Endothelial cell of umbilical vein (primary cell): ENCODE results near the gene GATA6. TPM values are rescaled to one million over a fixed set of nuclear protein-coding genes. Genes with fewer than 3 reads are reported as not detected.

Experiments
- Bru-seq: library from RNA; stranded (reverse); fragments of 400-500 nt; gene quantifications from one replicate; lab custom pipeline; 2021; lab: Mats Ljungman, UMichigan
- BruChase-seq, 2 experiments: library from RNA; stranded (reverse); fragments of 400-500 nt; gene quantifications; one replicate each; lab custom pipeline; 2021; lab: Mats Ljungman, UMichigan
- BruUV-seq: library from RNA; stranded (reverse); fragments of 400-500 nt; replicated peaks from 2 replicates; lab custom pipeline; 2021; lab: Mats Ljungman, UMichigan
- CTCF ChIA-PET: fragments of 300-600, 350-600 bp; sonication (Branson Sonifier 250); formaldehyde crosslinking; loops from one replicate; lab custom pipeline; 2021; ENCODE audit warnings: antibody characterized with exemption, inconsistent platforms; lab: Charles Lee
- POLR2A ChIA-PET: fragments of 300-600, 350-600 bp; sonication (Branson Sonifier 250); formaldehyde crosslinking; loops from one replicate; lab custom pipeline; 2021; ENCODE audit warnings: antibody characterized with exemption, inconsistent platforms; lab: Charles Lee
- DNase-seq: peaks from one replicate; pipeline ENCODE4 v3.0.0-alpha.2; 2011; ENCODE audit warnings: low read depth, low spot score
- FAIRE-seq: peaks from 2 replicates; lab custom pipeline; 2011; peaks lifted over from hg19 to GRCh38; lab: Jason Lieb, UNC
- H2AFZ ChIP-seq: 2 replicates; pipeline ENCODE4 v1.6.0; 2012; ENCODE audit warnings: low read depth, low read length, control low read depth, inconsistent platforms
- H3K27ac ChIP-seq: 2 replicates; pipeline ENCODE4 v1.5.1; 2011; ENCODE audit warnings: low read depth, mild to moderate bottlenecking, control low read depth, low read length, moderate library complexity; ENCODE audit not compliant: insufficient read depth
- H3K27me3 ChIP-seq, 2 experiments: 2 replicates each; pipeline versions ENCODE4 v1.6.0 to v1.6.1; 2011; ENCODE audit warnings: low read length in 2 of 2, mixed read lengths in 1 of 2; ENCODE audit not compliant: control insufficient read depth in 2 of 2, insufficient read depth in 2 of 2
- H3K36me3 ChIP-seq, 2 experiments: 2 replicates in 1 of 2; 3 replicates in 1 of 2; pipeline ENCODE4 v1.5.1; 2011; ENCODE audit warnings: low read length in 2 of 2, mild to moderate bottlenecking in 1 of 2, moderate library complexity in 1 of 2; ENCODE audit not compliant: control insufficient read depth in 2 of 2, insufficient read depth in 2 of 2; ENCODE audit errors: extremely low read depth in 1 of 2
- H3K4me1 ChIP-seq: 3 replicates; pipeline ENCODE4 v1.5.1; 2011; ENCODE audit warnings: mild to moderate bottlenecking, low read length; ENCODE audit not compliant: control insufficient read depth, insufficient read depth; ENCODE audit errors: extremely low read depth
- H3K4me2 ChIP-seq: 2 replicates; pipeline ENCODE4 v1.6.1; 2011; ENCODE audit warnings: low read length, control low read depth, mixed read lengths; ENCODE audit not compliant: insufficient read depth
- H3K4me3 ChIP-seq, 3 experiments: fragments of 200-600 bp in 1 of 3; sonication (generic), shearing (Covaris generic) in 1 of 3; replicated peaks in 1 of 3; 2 replicates each; pipeline ENCODE4 v1.5.1; 2011 to 2016; ENCODE audit warnings: control low read depth in 3 of 3, low read length in 3 of 3, mild to moderate bottlenecking in 2 of 3, inconsistent platforms in 1 of 3, low read depth in 1 of 3, moderate library complexity in 1 of 3; ENCODE audit not compliant: insufficient read depth in 1 of 3
- H3K79me2 ChIP-seq: 2 replicates; pipeline ENCODE4 v1.6.0; 2012; ENCODE audit warnings: low read length, inconsistent platforms; ENCODE audit not compliant: control insufficient read depth, insufficient read depth
- H3K9ac ChIP-seq: replicated peaks from 2 replicates; pipeline ENCODE3; 2011; ENCODE audit warnings: low read length, control low read depth; ENCODE audit not compliant: insufficient read depth; ENCODE audit errors: extremely low read depth
- H3K9me1 ChIP-seq: replicated peaks from 3 replicates; pipeline ENCODE4 v1.6.0; 2011; ENCODE audit warnings: mild to moderate bottlenecking, low read length; ENCODE audit not compliant: control insufficient read depth, insufficient read depth; ENCODE audit errors: extremely low read depth
- H3K9me3 ChIP-seq: replicated peaks from 2 replicates; pipeline ENCODE4 v1.5.1; 2012; ENCODE audit warnings: low read length, inconsistent platforms; ENCODE audit not compliant: control insufficient read depth, insufficient read depth
- H4K20me1 ChIP-seq: replicated peaks from 2 replicates; pipeline ENCODE3; 2011; ENCODE audit warnings: mild to moderate bottlenecking, low read length; ENCODE audit not compliant: control insufficient read depth, insufficient read depth; ENCODE audit errors: extremely low read depth
- CTCF ChIP-seq, 2 donors: IDR thresholded peaks; 1 replicate in 1 of 2; 2 replicates in 1 of 2; pipeline ENCODE4 v1.5.1; 2011; ENCODE audit warnings: low read length in 2 of 2, mild to moderate bottlenecking in 2 of 2, moderate library complexity in 2 of 2, control low read depth in 1 of 2, inconsistent platforms in 1 of 2, low read depth in 1 of 2; ENCODE audit not compliant: insufficient read depth in 1 of 2; ENCODE audit errors: extremely low read depth in 1 of 2
- EZH2 ChIP-seq: IDR thresholded peaks from 2 replicates; pipeline ENCODE4 v1.6.1; 2012; ENCODE audit warnings: borderline replicate concordance, low read depth, mild to moderate bottlenecking, moderate library complexity, low read length, inconsistent platforms; ENCODE audit not compliant: severe bottlenecking
- FOS ChIP-seq: IDR thresholded peaks from 2 replicates; pipeline ENCODE4 v1.6.1; 2011; ENCODE audit warnings: mild to moderate bottlenecking, low read length, moderate library complexity, borderline replicate concordance; ENCODE audit not compliant: insufficient read depth
- GATA2 ChIP-seq: IDR thresholded peaks from 2 replicates; pipeline ENCODE4 v1.7.0; 2011; ENCODE audit warnings: low read depth, mild to moderate bottlenecking, moderate library complexity, mixed read lengths, low read length; ENCODE audit not compliant: insufficient read length, insufficient read depth
- JUN ChIP-seq: IDR thresholded peaks from 2 replicates; pipeline ENCODE4 v1.6.1; 2011; ENCODE audit warnings: borderline replicate concordance, low read depth; ENCODE audit not compliant: insufficient read length, insufficient read depth
- MYC ChIP-seq: IDR thresholded peaks from one replicate; pipeline ENCODE4 v1.6.1; 2011; ENCODE audit warnings: mild to moderate bottlenecking, low read depth, low read length
- POLR2A ChIP-seq: IDR thresholded peaks from 2 replicates; pipeline ENCODE4 v1.6.1; 2012; ENCODE audit warnings: low read depth, mild to moderate bottlenecking, control low read depth, low read length
- POLR2AphosphoS5 ChIP-seq: IDR thresholded peaks from 2 replicates; pipeline ENCODE4 v1.6.1; 2012; ENCODE audit warnings: low read depth, mild to moderate bottlenecking, control low read depth, low read length, moderate library complexity; ENCODE audit not compliant: insufficient read depth
- dilution Hi-C: fragments of 300-500 bp; cut with MboI; formaldehyde crosslinking; loops from one replicate; pipeline ENCODE4 v1.15.0; 2019; ENCODE audit warnings: low sequenced_read_pairs; ENCODE audit not compliant: extremely low pct_ligation_motif_present
- intact Hi-C: fragments of 100-400 bp; cut with micrococcal nuclease; formaldehyde crosslinking; loops from one replicate; pipeline ENCODE4 v1.10.0; 2022
- long read RNA-seq: library from polyadenylated mRNA; stranded (forward); transcript quantifications from one replicate; pipeline ENCODE4 v2.0.0, GENCODE V29; 2021
- polyA minus RNA-seq, 3 experiments: library from RNA; depleted of rRNA, polyadenylated mRNA; stranded (reverse); fragments of >200 nt; gene quantifications; 1 replicate in 1 of 3; 2 replicates in 2 of 3; pipeline ENCODE4 v1.2.3, GENCODE V29; 2011
- polyA plus RNA-seq, 4 experiments: library from polyadenylated mRNA; depleted of rRNA in 3 of 4; stranded (reverse) in 3 of 4; unstranded in 1 of 4; fragments of >200 nt; gene quantifications; 2 replicates each; pipeline versions ENCODE4 v1.2.1 to v1.2.3, GENCODE V29; 2011 to 2012; ENCODE audit warnings: missing spikeins in 1 of 4
- total RNA-seq: library from RNA; stranded (reverse); gene quantifications from 2 replicates; pipeline ENCODE4 v1.2.3, GENCODE V29; 2021
- TF ChIP-seq, protein P1 (sequence below): IDR thresholded peaks from 2 replicates; pipeline ENCODE4 v1.6.1; 2011; ENCODE audit not compliant: insufficient read depth, insufficient read length

The GATA6 gene
- 14.6 and 14.9 TPM in 2 replicates for total RNA-seq
- 3.9 and 4.1 TPM in 2 replicates for polyA plus RNA-seq
- 3.5 and 3.7 TPM in 2 replicates for polyA plus RNA-seq (2011; cell fraction: cytosol; rRNA removed)
- polyA plus RNA-seq (2011; cell fraction: nucleus; rRNA removed), result 7.1 and 10.1 TPM in 2 replicates
- 5.8 and 7.2 TPM in 2 replicates for polyA plus RNA-seq (2012)
- 2.7 and 3.8 TPM in 2 replicates for polyA minus RNA-seq
- polyA minus RNA-seq (2011; cell fraction: cytosol; rRNA and poly(A)+ RNA removed), result 5.7 TPM
- 13.0 and 24.8 TPM in 2 replicates for polyA minus RNA-seq (2011; cell fraction: nucleus; rRNA and poly(A)+ RNA removed)
- Bru-seq, nascent RNA, result percentile 88 among the genes with signal in this experiment
- percentile 73 among the genes with signal in this experiment for BruChase-seq, experiment 1, labeled RNA remaining after a 6-hour chase
- percentile 80 among the genes with signal in this experiment for BruChase-seq, experiment 2, labeled RNA remaining after a 2-hour chase
- long read RNA-seq, transcript GATA6-201 (7 exons, 3,770 nt), result major isoform, 7 of 33 reads
- long read RNA-seq, partial matches to known transcripts, result 19 of 33 reads
- long read RNA-seq, other reads (novel, unspliced or antisense), result 3 of 33 reads

- Histone ChIP-seq H3K4me3 (peak within 1 kb of the TSS; percentile 83 to 86 (median 83)), H3K9me1 (no peaks in the 10 kb centered on the region), H3K4me2 (peak within 1 kb of the TSS; percentile 99), H3K9ac (peak within 1 kb of the TSS; percentile 93), H3K27ac (peak within 1 kb of the TSS; percentile 87), H3K4me1 (peaks cover 33% of the 10 kb centered on the region), H2AFZ (peak within 1 kb of the TSS; percentile 68), H3K79me2 (peaks cover 48% of the 10 kb centered on the region), H3K27me3 (peaks cover 28 to 42% of the 10 kb centered on the region in 2 experiments), H3K9me3 (no peaks in the 10 kb centered on the region), H4K20me1 (no peaks in the 10 kb centered on the region), H3K36me3 (peaks cover 0 to 9% of the 10 kb centered on the region in 2 experiments)
- peak; percentile 95 for DNase-seq
- TF ChIP-seq CTCF (IDR thresholded peaks at IDR 0.05; ENCODE audit: extremely low read depth in 1 of 2, insufficient read depth in 1 of 2, low read depth in 1 of 2, low read length in 2 of 2), result peak; percentile 14 to 63
- no peak for TF ChIP-seq MYC
- TF ChIP-seq POLR2A, result peak; percentile 91
- TF ChIP-seq FOS, result no peak
- TF ChIP-seq, protein P1, sequence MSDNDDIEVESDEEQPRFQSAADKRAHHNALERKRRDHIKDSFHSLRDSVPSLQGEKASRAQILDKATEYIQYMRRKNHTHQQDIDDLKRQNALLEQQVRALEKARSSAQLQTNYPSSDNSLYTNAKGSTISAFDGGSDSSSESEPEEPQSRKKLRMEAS, result no peak
- TF ChIP-seq GATA2, result no peak
- TF ChIP-seq POLR2AphosphoS5, result peak; percentile 88
- no peak for TF ChIP-seq EZH2
- no peak for TF ChIP-seq JUN
- CTCF ChIA-PET, result interaction anchor here (10.0 kb wide), 1 partner anchor 391 kb away, joined by 144 read pairs; no protein-coding TSS in a partner anchor
- POLR2A ChIA-PET, result interaction anchor here (0.6 to 1.0 kb wide), 3 partner anchors 41 to 630 kb away, joined by 4 to 6 read pairs (median 5); no protein-coding TSS in a partner anchor
- intact Hi-C loops, result loop anchor here (1.0 to 2.0 kb wide), 7 partner anchors 114 to 535 kb away; no protein-coding TSS in a partner anchor
- BruUV-seq, result no TSS peak
- dilution Hi-C loops, result no loop called here
- FAIRE-seq, result peak; percentile 93
Measured at GRCh38 chr18:22169011-22169888, at the start of gene GATA6. GATA6 (plus strand) TSS chr18:22169589; CDS start chr18:22171145, 1,556 bp downstream.
